ENCODE results near the gene KIAA0408. TPM values are rescaled to one million over a fixed set of nuclear protein-coding genes. Genes with fewer than 3 reads are reported as not detected.
"Not testable (repeated sequence)": the region's sequence is repeated elsewhere in the genome, so short reads cannot be mapped to it uniquely, and the experiment has no call there.

KIAA0408 gene
- total RNA-seq, 1 experiment from 2014 or later: 0.31 TPM

DNA sequence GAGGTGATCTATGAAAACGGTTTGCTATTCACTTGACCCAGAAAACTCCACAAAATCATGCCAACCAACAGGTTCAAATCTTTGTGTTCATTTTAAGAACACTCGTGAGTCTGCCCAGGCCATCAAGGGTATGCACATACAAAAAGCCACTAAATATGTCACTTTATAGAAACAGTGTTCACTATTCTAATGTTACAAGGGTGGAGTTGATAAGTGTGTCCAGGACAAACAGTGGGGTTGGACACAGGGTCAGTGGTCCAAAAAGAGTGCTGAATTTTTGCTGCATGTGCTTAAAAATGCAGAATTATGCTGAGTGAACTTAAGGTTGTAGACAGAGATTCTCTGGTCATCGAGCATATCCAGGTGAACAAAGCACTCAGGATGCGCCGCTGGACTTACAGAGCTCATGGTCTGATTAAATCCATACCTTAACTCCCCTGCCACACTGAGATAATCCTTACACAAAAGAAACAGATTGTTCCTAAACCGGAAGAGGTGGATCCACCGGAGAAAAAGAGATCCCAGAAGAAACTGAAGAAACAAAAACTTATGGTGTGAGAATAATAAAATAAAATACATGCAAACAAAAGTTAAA lies 23.5 kb downstream of the KIAA0408 start:
- H3K27me3 Mint-ChIP-seq (ENCODE audit: unreplicated experiment): no peaks in the 10 kb centered on the region
- no peak overlapping the region for H3K4me3 Mint-ChIP-seq (ENCODE audit: low read depth, unreplicated experiment)
- intact Hi-C loops (cut with micrococcal nuclease; ENCODE audit: unreplicated experiment): no loop called here
- H3K36me3 Mint-ChIP-seq (ENCODE audit: insufficient read depth, unreplicated experiment): no peaks in the 10 kb centered on the region
- DNase-seq: no peak
- no peaks in the 10 kb centered on the region for H3K4me1 Mint-ChIP-seq (ENCODE audit: low read depth, unreplicated experiment)
- no TSS peak for BruUV-seq (replicated peaks)
- no peak overlapping the region for H3K27ac Mint-ChIP-seq (ENCODE audit: unreplicated experiment)
- TF ChIP-seq, protein P1, sequence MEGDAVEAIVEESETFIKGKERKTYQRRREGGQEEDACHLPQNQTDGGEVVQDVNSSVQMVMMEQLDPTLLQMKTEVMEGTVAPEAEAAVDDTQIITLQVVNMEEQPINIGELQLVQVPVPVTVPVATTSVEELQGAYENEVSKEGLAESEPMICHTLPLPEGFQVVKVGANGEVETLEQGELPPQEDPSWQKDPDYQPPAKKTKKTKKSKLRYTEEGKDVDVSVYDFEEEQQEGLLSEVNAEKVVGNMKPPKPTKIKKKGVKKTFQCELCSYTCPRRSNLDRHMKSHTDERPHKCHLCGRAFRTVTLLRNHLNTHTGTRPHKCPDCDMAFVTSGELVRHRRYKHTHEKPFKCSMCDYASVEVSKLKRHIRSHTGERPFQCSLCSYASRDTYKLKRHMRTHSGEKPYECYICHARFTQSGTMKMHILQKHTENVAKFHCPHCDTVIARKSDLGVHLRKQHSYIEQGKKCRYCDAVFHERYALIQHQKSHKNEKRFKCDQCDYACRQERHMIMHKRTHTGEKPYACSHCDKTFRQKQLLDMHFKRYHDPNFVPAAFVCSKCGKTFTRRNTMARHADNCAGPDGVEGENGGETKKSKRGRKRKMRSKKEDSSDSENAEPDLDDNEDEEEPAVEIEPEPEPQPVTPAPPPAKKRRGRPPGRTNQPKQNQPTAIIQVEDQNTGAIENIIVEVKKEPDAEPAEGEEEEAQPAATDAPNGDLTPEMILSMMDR (IDR thresholded peaks at IDR 0.05; ENCODE audit: unreplicated experiment): no peak
- CTCF ChIA-PET: no interaction called here
- no peaks in the 10 kb centered on the region for H3K9me3 Mint-ChIP-seq (ENCODE audit: low read depth, unreplicated experiment)

DNA sequence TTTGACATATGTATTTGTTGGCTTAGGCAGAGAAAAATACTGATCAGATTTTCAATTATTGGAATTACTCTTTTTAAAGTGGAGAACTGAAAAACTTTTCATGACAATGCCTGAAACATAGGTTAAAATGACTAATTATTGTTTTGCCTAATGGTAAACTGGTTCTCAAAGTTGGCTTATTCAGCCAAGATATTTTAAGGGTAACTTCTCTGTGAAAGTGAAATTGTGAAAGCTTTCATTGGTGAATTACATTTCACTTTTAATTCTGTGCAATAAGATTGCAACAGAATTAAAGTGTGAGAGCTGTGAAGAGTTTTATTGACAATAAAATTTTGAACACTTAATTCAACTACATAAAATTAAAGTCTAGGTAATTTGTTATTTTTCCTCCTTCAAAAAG lies 24.5 kb downstream of the KIAA0408 start:
- H3K4me1 Mint-ChIP-seq (ENCODE audit: low read depth, unreplicated experiment): no peaks in the 10 kb centered on the region
- DNase-seq: no peak
- no TSS peak for BruUV-seq (replicated peaks)
- CTCF ChIA-PET: no interaction called here
- H3K27me3 Mint-ChIP-seq (ENCODE audit: unreplicated experiment): no peaks in the 10 kb centered on the region
- H3K4me3 Mint-ChIP-seq (ENCODE audit: low read depth, unreplicated experiment): no peak overlapping the region
- intact Hi-C loops (cut with micrococcal nuclease; ENCODE audit: unreplicated experiment): no loop called here
- no peaks in the 10 kb centered on the region for H3K36me3 Mint-ChIP-seq (ENCODE audit: insufficient read depth, unreplicated experiment)
- no peaks in the 10 kb centered on the region for H3K9me3 Mint-ChIP-seq (ENCODE audit: low read depth, unreplicated experiment)
- TF ChIP-seq, protein P1 (IDR thresholded peaks at IDR 0.05; ENCODE audit: unreplicated experiment): no peak
- no peak overlapping the region for H3K27ac Mint-ChIP-seq (ENCODE audit: unreplicated experiment)

DNA sequence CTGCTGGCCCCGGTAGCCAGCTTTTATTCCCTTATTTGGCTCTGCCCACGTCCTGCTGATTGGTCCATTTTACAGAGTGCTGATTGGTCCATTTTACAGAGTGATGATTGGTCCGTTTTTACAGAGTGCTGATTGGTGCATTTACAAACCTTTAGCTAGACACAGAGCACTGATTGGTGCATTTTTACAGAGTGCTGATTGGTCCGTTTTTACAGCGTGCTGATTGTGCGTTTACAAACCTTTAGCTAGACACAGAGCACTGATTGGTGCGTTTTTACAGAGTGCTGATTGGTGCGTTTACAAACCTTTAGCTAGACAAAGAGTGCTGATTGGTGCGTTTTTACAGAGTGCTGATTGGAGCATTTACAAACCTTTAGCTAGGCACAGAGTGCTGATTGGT lies 30.6 kb downstream of the KIAA0408 start:
- CTCF ChIA-PET; H3K27ac Mint-ChIP-seq (ENCODE audit: unreplicated experiment); BruUV-seq (replicated peaks); H3K9me3 Mint-ChIP-seq (ENCODE audit: low read depth, unreplicated experiment); H3K36me3 Mint-ChIP-seq (ENCODE audit: insufficient read depth, unreplicated experiment); H3K27me3 Mint-ChIP-seq (ENCODE audit: unreplicated experiment); DNase-seq; intact Hi-C loops (cut with micrococcal nuclease; ENCODE audit: unreplicated experiment); H3K4me1 Mint-ChIP-seq (ENCODE audit: low read depth, unreplicated experiment); H3K4me3 Mint-ChIP-seq (ENCODE audit: low read depth, unreplicated experiment): not testable (repeated sequence)

DNA sequence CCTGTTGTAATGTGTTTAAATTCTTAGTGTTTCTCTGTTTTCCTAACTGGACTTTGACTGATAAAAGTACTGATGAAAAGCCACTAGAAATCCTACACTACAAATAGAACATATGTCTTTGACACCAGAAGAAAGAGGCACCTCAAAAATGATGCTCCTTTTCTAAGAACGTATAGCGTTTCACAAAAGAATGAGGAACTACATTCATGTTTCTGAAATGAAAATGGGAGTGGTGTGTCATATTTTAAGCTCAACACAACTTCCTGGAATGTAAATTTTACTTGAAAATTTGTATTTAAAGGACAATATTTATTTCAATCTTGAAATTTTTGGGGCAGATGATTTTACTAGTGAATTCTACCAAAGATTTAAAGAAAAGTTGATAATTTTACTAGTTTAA lies 35.3 kb downstream of the KIAA0408 start:
- no peak overlapping the region for H3K4me3 Mint-ChIP-seq (ENCODE audit: low read depth, unreplicated experiment)
- no peaks in the 10 kb centered on the region for H3K9me3 Mint-ChIP-seq (ENCODE audit: low read depth, unreplicated experiment)
- H3K4me1 Mint-ChIP-seq (ENCODE audit: low read depth, unreplicated experiment): peaks cover 29% of the 10 kb centered on the region
- intact Hi-C loops (cut with micrococcal nuclease; ENCODE audit: unreplicated experiment): loop anchor here (5.0 kb wide), 1 partner anchor 82 kb away; the partner anchor contains the start of gene ECHDC1
- no peak for DNase-seq
- no peaks in the 10 kb centered on the region for H3K36me3 Mint-ChIP-seq (ENCODE audit: insufficient read depth, unreplicated experiment)
- no peaks in the 10 kb centered on the region for H3K27me3 Mint-ChIP-seq (ENCODE audit: unreplicated experiment)
- BruUV-seq (replicated peaks): no TSS peak
- TF ChIP-seq, protein P1 (IDR thresholded peaks at IDR 0.05; ENCODE audit: unreplicated experiment): no peak
- H3K27ac Mint-ChIP-seq (ENCODE audit: unreplicated experiment): peak overlapping the region; percentile 12
- CTCF ChIA-PET: no interaction called here

DNA sequence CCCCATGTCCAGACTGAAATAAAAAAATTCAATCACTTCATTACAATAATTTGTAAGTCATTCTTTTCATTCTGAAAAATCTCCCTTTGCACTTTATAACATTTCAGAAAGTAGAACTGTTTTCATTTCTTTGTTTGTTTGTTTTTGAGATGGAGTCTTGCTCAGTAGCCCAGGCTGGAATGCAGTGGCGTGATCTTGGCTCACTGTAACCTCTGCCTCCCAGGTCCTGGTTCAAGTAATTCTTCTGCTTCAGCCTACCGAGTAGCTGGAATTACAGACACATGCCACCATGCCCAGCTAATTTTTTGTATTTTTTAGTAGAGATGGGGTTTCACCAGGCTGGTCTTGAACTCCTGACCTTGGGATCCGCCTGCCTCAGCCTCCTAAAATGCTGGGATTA lies 38.0 kb downstream of the KIAA0408 start:
- BruUV-seq (replicated peaks); DNase-seq; H3K9me3 Mint-ChIP-seq (ENCODE audit: low read depth, unreplicated experiment); H3K36me3 Mint-ChIP-seq (ENCODE audit: insufficient read depth, unreplicated experiment); H3K27me3 Mint-ChIP-seq (ENCODE audit: unreplicated experiment); H3K4me3 Mint-ChIP-seq (ENCODE audit: low read depth, unreplicated experiment): not testable (repeated sequence)
- Mint-ChIP-seq H3K27ac (ENCODE audit: unreplicated experiment) (peak overlapping the region; percentile 60), H3K4me1 (ENCODE audit: low read depth, unreplicated experiment) (peaks cover 29% of the 10 kb centered on the region)
- intact Hi-C loops (cut with micrococcal nuclease; ENCODE audit: unreplicated experiment): loop anchor here (2.0 to 5.0 kb wide), 2 partner anchors 79 to 118 kb away; partner anchors contain the start of gene ECHDC1
- CTCF ChIA-PET: interaction anchor here (0.7 kb wide), 1 partner anchor 79 kb away, joined by 6 read pairs; no protein-coding TSS in a partner anchor

Measured in Calu3 (cell line).